Calu3 (cell line): Measurements from ENCODE around the gene MEGF8. TPM values are rescaled to one million over a fixed set of nuclear protein-coding genes. Genes with fewer than 3 reads are reported as not detected.
A peak's percentile ranks its signal among the peaks of the same experiment; 100 is the strongest.

Source experiments
- BruUV-seq: library from RNA; stranded (reverse); fragments of 400-500 nt; replicated peaks from 2 replicates; lab custom pipeline; 2021; lab: Mats Ljungman, UMichigan
- CTCF ChIA-PET: fragments of 300-600 bp; sonication (Branson Sonifier 250); formaldehyde crosslinking; loops from one replicate; lab custom pipeline; 2022; ENCODE audit warnings: antibody characterized with exemption; lab: Charles Lee
- DNase-seq: peaks from one replicate; pipeline ENCODE4 v3.0.0; 2022
- H3K27ac Mint-ChIP-seq: one replicate; pipeline ENCODE4 v1.8.0; 2022; ENCODE audit warnings: mixed read lengths; ENCODE audit not compliant: unreplicated experiment
- H3K27me3 Mint-ChIP-seq: one replicate; pipeline ENCODE4 v1.8.0; 2022; ENCODE audit warnings: mixed read lengths; ENCODE audit not compliant: unreplicated experiment
- H3K36me3 Mint-ChIP-seq: one replicate; pipeline ENCODE4 v1.8.0; 2022; ENCODE audit warnings: mild to moderate bottlenecking, moderate library complexity, mixed read lengths; ENCODE audit not compliant: insufficient read depth, unreplicated experiment
- H3K4me1 Mint-ChIP-seq: one replicate; pipeline ENCODE4 v1.8.0; 2022; ENCODE audit warnings: mild to moderate bottlenecking, low read depth, mixed read lengths; ENCODE audit not compliant: unreplicated experiment
- H3K4me3 Mint-ChIP-seq: one replicate; pipeline ENCODE4 v1.8.0; 2022; ENCODE audit warnings: mild to moderate bottlenecking, low read depth, moderate library complexity, mixed read lengths; ENCODE audit not compliant: unreplicated experiment
- H3K9me3 Mint-ChIP-seq: one replicate; pipeline ENCODE4 v1.8.0; 2022; ENCODE audit warnings: low read depth, mixed read lengths; ENCODE audit not compliant: unreplicated experiment
- intact Hi-C: fragments of 100-400 bp; cut with micrococcal nuclease; formaldehyde crosslinking; loops from one replicate; pipeline ENCODE4 v1.10.0; 2022; ENCODE audit not compliant: unreplicated experiment
- total RNA-seq: library from RNA; stranded (reverse); gene quantifications from 2 replicates; pipeline ENCODE4 v1.2.3, GENCODE V29; 2022
- TF ChIP-seq, protein P1 (sequence below): fragments of 200-600 bp; IDR thresholded peaks from one replicate; pipeline ENCODE4 v1.8.0; 2022; ENCODE audit warnings: antibody characterized with exemption; ENCODE audit not compliant: unreplicated experiment

The MEGF8 gene
- total RNA-seq, 1 experiment from 2014 or later: 35.0 TPM

DNA sequence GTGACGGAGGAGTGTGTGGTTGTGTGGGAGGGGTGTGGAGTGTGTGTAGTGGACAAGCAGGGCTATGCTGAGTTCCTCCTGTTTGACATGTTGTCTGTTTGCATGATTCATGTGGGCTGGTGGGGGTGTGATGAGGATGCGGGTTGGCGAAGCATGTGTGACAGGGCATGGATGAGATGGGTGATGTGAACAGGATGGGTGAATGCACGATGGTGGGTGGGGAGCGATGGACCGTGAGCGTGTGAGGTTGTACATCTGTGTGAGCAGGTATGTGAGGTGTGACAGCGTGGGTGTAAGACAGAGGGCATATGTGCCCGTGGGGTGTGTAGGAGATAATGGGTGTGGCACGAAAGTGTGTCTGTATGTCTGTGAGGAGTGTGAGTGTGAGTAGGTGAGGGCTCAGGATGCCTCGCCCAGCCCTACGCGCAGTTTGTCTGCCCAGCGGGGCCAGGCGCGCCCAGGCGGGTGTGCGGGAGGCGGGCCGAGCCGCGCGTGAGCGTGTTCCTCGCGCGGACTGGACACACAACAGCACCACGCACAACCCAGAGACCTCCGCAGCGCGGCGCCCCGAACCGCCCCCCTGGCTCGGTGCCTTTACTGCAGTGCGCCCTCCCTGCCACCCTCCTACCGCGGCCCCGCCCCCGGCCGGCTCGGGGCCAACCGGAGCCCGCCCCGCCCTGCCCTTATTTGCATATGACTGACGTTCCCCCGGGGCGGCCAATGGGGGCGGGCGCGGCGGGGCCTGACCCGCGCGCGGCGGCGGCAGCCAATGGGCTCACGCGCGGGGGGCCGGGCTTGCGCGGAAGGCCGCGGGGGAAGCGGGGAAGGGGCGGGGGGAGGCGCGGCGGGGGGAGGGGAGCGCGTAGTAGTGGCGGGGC lies 42.0 kb upstream of the MEGF8 start:
- no TSS peak for BruUV-seq
- peaks cover 25% of the 10 kb centered on the region for H3K4me1 Mint-ChIP-seq

DNA sequence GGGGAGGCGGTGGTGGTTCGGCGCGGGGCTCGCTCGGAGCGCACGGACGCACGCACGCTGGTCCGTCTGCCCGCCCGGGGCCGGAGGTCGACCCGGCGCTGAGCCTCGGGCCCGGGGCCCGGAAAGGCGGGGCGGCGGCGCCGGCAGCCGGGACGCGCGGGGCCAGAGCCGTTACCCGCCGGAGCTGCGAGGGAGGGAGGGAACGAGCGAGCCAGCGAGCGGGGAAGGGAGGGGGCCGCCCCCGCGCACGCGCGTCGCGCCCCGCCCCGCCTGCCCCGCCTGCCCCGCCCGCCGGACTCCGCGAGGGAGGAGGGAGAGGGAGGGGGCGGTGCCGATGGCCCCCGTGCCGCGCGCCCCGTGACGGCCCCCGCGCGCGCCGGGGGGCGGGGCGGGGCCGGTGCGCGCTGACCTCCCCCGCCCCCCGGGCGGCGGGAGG lies 41.4 kb upstream of the MEGF8 start:
- no TSS peak for BruUV-seq
- intact Hi-C loops: loop anchor here (10.0 kb wide), 1 partner anchor 159 kb away; no protein-coding TSS in a partner anchor
- H3K27me3 Mint-ChIP-seq: no peaks in the 10 kb centered on the region

More for the DNA sequence above, 42.0 kb upstream of the MEGF8 start:
- H3K27me3 Mint-ChIP-seq: no peaks in the 10 kb centered on the region
- H3K9me3 Mint-ChIP-seq: no peaks in the 10 kb centered on the region
- TF ChIP-seq, protein P1, sequence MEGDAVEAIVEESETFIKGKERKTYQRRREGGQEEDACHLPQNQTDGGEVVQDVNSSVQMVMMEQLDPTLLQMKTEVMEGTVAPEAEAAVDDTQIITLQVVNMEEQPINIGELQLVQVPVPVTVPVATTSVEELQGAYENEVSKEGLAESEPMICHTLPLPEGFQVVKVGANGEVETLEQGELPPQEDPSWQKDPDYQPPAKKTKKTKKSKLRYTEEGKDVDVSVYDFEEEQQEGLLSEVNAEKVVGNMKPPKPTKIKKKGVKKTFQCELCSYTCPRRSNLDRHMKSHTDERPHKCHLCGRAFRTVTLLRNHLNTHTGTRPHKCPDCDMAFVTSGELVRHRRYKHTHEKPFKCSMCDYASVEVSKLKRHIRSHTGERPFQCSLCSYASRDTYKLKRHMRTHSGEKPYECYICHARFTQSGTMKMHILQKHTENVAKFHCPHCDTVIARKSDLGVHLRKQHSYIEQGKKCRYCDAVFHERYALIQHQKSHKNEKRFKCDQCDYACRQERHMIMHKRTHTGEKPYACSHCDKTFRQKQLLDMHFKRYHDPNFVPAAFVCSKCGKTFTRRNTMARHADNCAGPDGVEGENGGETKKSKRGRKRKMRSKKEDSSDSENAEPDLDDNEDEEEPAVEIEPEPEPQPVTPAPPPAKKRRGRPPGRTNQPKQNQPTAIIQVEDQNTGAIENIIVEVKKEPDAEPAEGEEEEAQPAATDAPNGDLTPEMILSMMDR: no peak
- intact Hi-C loops: loop anchor here (10.0 kb wide), 1 partner anchor 159 kb away; no protein-coding TSS in a partner anchor
- peak; percentile 98 for DNase-seq
- H3K27ac Mint-ChIP-seq: no peak overlapping the region
- CTCF ChIA-PET: interaction anchor here (0.8 kb wide), 1 partner anchor 25 kb away, joined by 11 read pairs; no protein-coding TSS in a partner anchor
- peaks cover 57% of the 10 kb centered on the region for H3K36me3 Mint-ChIP-seq
- no peak overlapping the region for H3K4me3 Mint-ChIP-seq

DNA sequence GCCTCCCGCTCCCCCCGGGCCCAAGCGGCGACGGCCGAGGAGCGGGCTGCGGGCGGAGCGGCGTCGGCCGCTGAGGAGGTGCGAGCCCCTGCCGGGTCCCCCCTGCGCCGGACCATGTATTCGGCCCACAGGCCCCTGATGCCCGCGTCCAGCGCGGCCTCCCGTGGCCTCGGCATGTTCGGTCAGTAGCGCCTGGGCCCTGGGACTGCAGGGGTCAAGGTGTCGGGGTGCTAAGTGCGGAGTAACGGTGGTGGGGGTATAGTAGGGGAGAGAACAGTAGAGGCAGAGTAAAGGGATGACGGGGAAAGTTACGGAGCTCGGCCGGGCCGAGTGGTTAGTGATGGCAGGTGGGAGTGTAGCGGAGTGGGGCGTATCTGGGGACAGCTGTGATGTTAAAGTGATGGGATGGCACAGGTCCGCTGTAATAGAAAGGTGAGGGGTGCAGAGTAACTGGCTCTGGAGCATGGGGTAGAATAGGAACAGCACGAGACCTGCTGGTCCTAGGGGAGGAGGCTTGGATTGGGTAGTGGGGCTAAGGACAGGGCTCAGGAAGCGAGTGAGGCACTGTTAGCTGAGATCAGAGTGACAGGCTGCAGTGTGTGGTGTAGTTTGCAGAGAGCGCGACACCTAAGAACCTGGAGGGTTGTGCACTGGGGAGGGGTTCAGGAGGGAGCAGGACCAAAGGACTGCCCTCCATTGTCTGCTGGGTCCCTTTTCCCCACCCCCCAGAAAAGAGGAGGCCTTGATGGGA lies 40.7 kb upstream of the MEGF8 start:
- H3K9me3 Mint-ChIP-seq: no peaks in the 10 kb centered on the region
- TF ChIP-seq, protein P1: no peak
- DNase-seq: no peak
- no peaks in the 10 kb centered on the region for H3K27me3 Mint-ChIP-seq
- CTCF ChIA-PET: interaction anchor here (1.2 kb wide), 1 partner anchor 38 kb away, joined by 4 read pairs; no protein-coding TSS in a partner anchor
- intact Hi-C loops: loop anchor here (10.0 kb wide), 1 partner anchor 160 kb away; no protein-coding TSS in a partner anchor
- H3K36me3 Mint-ChIP-seq: peaks cover 54% of the 10 kb centered on the region
- peak overlapping the region; percentile 10 for H3K27ac Mint-ChIP-seq
- BruUV-seq: no TSS peak
- H3K4me1 Mint-ChIP-seq: peaks cover 12% of the 10 kb centered on the region
- H3K4me3 Mint-ChIP-seq: peak overlapping the region; percentile 69

More for the DNA sequence above, 41.4 kb upstream of the MEGF8 start:
- TF ChIP-seq, protein P1: no peak
- peak overlapping the region; percentile 69 for H3K4me3 Mint-ChIP-seq
- peak; percentile 89 for DNase-seq
- no peak overlapping the region for H3K27ac Mint-ChIP-seq
- H3K4me1 Mint-ChIP-seq: peaks cover 19% of the 10 kb centered on the region
- H3K9me3 Mint-ChIP-seq: no peaks in the 10 kb centered on the region
- H3K36me3 Mint-ChIP-seq: peaks cover 54% of the 10 kb centered on the region
- CTCF ChIA-PET: interaction anchor here (1.2 kb wide), 1 partner anchor 38 kb away, joined by 4 read pairs; no protein-coding TSS in a partner anchor

DNA sequence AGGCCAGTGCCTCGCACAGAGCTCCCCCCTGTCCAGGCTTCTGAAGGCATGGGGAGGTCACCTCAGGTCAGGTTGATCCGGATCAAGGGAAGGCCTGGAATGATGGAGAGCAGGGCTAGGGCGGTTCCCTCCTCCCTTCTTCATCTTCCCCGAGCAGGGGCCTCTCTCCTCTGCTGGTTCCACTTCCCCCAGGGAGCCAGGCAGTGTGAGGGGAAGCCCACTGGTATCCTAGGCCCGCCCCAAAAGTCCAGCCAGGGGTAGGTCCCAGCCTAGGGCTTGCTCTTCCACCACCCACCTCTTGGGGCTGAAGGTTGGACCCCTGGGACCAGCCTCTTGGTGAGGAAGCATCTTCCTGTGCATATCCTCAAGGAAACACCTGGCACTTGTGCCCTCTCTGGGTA lies 39.9 kb upstream of the MEGF8 start:
- DNase-seq: no peak
- H3K36me3 Mint-ChIP-seq: peaks cover 53% of the 10 kb centered on the region
- CTCF ChIA-PET: interaction anchor here (1.2 kb wide), 1 partner anchor 39 kb away, joined by 4 read pairs; no protein-coding TSS in a partner anchor
- intact Hi-C loops: loop anchor here (10.0 kb wide), 1 partner anchor 161 kb away; no protein-coding TSS in a partner anchor
- TF ChIP-seq, protein P1: no peak
- peaks cover 10% of the 10 kb centered on the region for H3K4me1 Mint-ChIP-seq
- H3K27ac Mint-ChIP-seq: no peak overlapping the region
- BruUV-seq: no TSS peak
- no peaks in the 10 kb centered on the region for H3K27me3 Mint-ChIP-seq
- no peaks in the 10 kb centered on the region for H3K9me3 Mint-ChIP-seq
- peak overlapping the region; percentile 69 for H3K4me3 Mint-ChIP-seq
